ENCODE results near the gene C16orf89.

Gene C16orf89

GRCh38 chr16:5065326-5065725 is 430 bp downstream of the C16orf89 start:
- TF ChIP-seq POLR2AphosphoS5 (IDR thresholded peaks at IDR 0.05; ENCODE audit: low read depth, low read length) (no peak), REST (IDR thresholded peaks at IDR 0.05; ENCODE audit: insufficient read depth in 1 of 2, low read depth in 2 of 2, low read length in 2 of 2) (no peak), TAF1 (IDR thresholded peaks at IDR 0.05; ENCODE audit: borderline replicate concordance, insufficient read depth, low read length) (no peak), FOXP2 (optimal IDR thresholded peaks at IDR 0.05; ENCODE audit: borderline replicate concordance, extremely low read depth, extremely low read length, insufficient read depth) (no peak), SIN3A (IDR thresholded peaks at IDR 0.05; ENCODE audit: borderline replicate concordance, insufficient read depth, low read length) (no peak)

GRCh38 chr16:5064915-5065314 is 841 bp downstream of the C16orf89 start:
- TF ChIP-seq REST (IDR thresholded peaks at IDR 0.05; ENCODE audit: insufficient read depth in 1 of 2, low read depth in 2 of 2, low read length in 2 of 2) (no peak), POLR2AphosphoS5 (IDR thresholded peaks at IDR 0.05; ENCODE audit: low read depth, low read length) (no peak)

- no peak for TF ChIP-seq POLR2AphosphoS5 (IDR thresholded peaks at IDR 0.05; ENCODE audit: low read depth, low read length)
- no peak for TF ChIP-seq SIN3A (IDR thresholded peaks at IDR 0.05; ENCODE audit: borderline replicate concordance, insufficient read depth, low read length)
- TF ChIP-seq TAF1 (IDR thresholded peaks at IDR 0.05; ENCODE audit: borderline replicate concordance, insufficient read depth, low read length): no peak
- no peak for TF ChIP-seq FOXP2 (optimal IDR thresholded peaks at IDR 0.05; ENCODE audit: borderline replicate concordance, extremely low read depth, extremely low read length, insufficient read depth)
- TF ChIP-seq REST (IDR thresholded peaks at IDR 0.05; ENCODE audit: insufficient read depth in 1 of 2, low read depth in 2 of 2, low read length in 2 of 2): no peak
Measured at GRCh38 chr16:5062790-5063765, 2.7 kb downstream of the C16orf89 start.

GRCh38 chr16:5062051-5062450 is 3.7 kb downstream of the C16orf89 start:
- no peak for TF ChIP-seq SIN3A (IDR thresholded peaks at IDR 0.05; ENCODE audit: borderline replicate concordance, insufficient read depth, low read length)
- TF ChIP-seq REST (IDR thresholded peaks at IDR 0.05; ENCODE audit: insufficient read depth in 1 of 2, low read depth in 2 of 2, low read length in 2 of 2): no peak
- no peak for TF ChIP-seq POLR2AphosphoS5 (IDR thresholded peaks at IDR 0.05; ENCODE audit: low read depth, low read length)
- no peak for TF ChIP-seq TAF1 (IDR thresholded peaks at IDR 0.05; ENCODE audit: borderline replicate concordance, insufficient read depth, low read length)
